ENCODE data around the gene TSPAN4. TPM values are rescaled to one million over a fixed set of nuclear protein-coding genes. Genes with fewer than 3 reads are reported as not detected.
A peak's percentile ranks its signal among the peaks of the same experiment; 100 is the strongest.

The TSPAN4 gene
- total and polyA plus RNA-seq, 2 of the 13 experiments (the other 11 are each of a cell fraction or from before 2014, with no cell fraction given): 31.7 to 68.3 TPM

DNA sequence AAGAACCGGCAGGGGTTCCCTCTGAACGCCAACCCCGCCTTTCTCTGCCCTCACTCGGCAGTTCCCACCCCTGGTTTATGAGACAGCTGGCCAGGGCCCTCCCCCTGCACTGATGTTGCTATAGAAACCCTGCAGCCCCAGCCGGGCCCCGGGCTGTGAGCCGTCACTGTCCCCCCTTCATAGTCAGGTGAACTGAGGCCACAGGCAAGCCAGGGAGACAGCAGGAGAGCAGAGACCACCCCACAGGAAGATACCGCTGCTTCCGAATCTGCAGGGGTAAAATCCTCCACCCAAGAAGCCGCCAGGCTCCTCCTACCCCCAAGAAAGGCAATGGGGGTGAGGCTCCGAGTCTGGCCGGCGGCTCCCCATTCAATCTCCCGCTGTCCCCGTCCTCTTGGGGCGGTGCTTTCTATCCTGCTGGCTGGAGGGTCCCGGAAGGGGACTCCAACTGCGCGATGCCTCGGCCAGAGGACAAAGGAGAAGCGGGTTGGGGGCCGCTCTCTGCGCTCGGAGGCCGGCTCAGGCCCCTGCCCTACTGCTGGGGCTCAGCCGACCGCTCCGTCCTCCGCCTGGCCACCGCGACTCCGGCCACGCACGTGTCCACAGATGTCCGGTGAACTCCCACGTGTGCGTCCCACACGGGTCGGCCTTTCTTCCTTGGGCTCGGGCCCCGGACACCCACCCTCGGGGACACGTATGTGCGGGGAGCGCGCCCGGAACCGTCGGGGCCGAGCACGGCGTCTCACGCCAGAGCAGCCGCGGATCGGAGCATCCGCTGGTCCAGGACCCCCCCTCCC is 45.2 kb upstream of the TSPAN4 start (continued):
- TF ChIP-seq, protein P1, sequence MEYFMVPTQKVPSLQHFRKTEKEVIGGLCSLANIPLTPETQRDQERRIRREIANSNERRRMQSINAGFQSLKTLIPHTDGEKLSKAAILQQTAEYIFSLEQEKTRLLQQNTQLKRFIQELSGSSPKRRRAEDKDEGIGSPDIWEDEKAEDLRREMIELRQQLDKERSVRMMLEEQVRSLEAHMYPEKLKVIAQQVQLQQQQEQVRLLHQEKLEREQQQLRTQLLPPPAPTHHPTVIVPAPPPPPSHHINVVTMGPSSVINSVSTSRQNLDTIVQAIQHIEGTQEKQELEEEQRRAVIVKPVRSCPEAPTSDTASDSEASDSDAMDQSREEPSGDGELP (IDR thresholded peaks at IDR 0.05; ENCODE audit: borderline replicate concordance, low read depth): peak; percentile 95
- TF ChIP-seq ARID4A (CRISPR knock-in tag; IDR thresholded peaks at IDR 0.05; ENCODE audit: borderline replicate concordance) (peak; percentile 58), HNRNPL (IDR thresholded peaks at IDR 0.05; ENCODE audit: low read depth, low read length) (0 out of 2 replicates have a peak, but pooled peaks have one; percentile 35), SMAD9 (CRISPR knock-in tag; IDR thresholded peaks at IDR 0.05) (0 out of 2 replicates have a peak, but pooled peaks have one; percentile 63), ZSCAN29 (CRISPR knock-in tag; conservative IDR thresholded peaks at IDR 0.05) (0 out of 2 replicates have a peak, but pooled peaks have one; percentile 22), SIN3B (IDR thresholded peaks at IDR 0.05; ENCODE audit: low read length) (no peak), ZNF552 (CRISPR knock-in tag; IDR thresholded peaks at IDR 0.05; ENCODE audit: borderline replicate concordance) (0 out of 2 replicates have a peak, but pooled peaks have one; percentile 51), ZNF44 (CRISPR knock-in tag; IDR thresholded peaks at IDR 0.05) (0 out of 2 replicates have a peak, but pooled peaks have one; percentile 35), CBX1 (IDR thresholded peaks at IDR 0.05; ENCODE audit: low read depth) (no peak), MXI1 (IDR thresholded peaks at IDR 0.05; ENCODE audit: borderline replicate concordance, low read depth, low read length) (peak; percentile 62; the same call in 1 of the 3 replicates), ZNF788 (CRISPR knock-in tag; IDR thresholded peaks at IDR 0.05; ENCODE audit: borderline replicate concordance) (0 out of 2 replicates have a peak, but pooled peaks have one; percentile 28), ARNTL (CRISPR knock-in tag; IDR thresholded peaks at IDR 0.05) (peak; percentile 57; the same call in 1 of the 2 replicates), ZNF160 (CRISPR knock-in tag; IDR thresholded peaks at IDR 0.05) (no peak), IRF2 (CRISPR knock-in tag; IDR thresholded peaks at IDR 0.05) (peak; percentile 3; the same call in 1 of the 2 replicates), MED8 (CRISPR knock-in tag; IDR thresholded peaks at IDR 0.05; ENCODE audit: insufficient replicate concordance) (peak; percentile 40)
- TF ChIP-seq, protein P2, sequence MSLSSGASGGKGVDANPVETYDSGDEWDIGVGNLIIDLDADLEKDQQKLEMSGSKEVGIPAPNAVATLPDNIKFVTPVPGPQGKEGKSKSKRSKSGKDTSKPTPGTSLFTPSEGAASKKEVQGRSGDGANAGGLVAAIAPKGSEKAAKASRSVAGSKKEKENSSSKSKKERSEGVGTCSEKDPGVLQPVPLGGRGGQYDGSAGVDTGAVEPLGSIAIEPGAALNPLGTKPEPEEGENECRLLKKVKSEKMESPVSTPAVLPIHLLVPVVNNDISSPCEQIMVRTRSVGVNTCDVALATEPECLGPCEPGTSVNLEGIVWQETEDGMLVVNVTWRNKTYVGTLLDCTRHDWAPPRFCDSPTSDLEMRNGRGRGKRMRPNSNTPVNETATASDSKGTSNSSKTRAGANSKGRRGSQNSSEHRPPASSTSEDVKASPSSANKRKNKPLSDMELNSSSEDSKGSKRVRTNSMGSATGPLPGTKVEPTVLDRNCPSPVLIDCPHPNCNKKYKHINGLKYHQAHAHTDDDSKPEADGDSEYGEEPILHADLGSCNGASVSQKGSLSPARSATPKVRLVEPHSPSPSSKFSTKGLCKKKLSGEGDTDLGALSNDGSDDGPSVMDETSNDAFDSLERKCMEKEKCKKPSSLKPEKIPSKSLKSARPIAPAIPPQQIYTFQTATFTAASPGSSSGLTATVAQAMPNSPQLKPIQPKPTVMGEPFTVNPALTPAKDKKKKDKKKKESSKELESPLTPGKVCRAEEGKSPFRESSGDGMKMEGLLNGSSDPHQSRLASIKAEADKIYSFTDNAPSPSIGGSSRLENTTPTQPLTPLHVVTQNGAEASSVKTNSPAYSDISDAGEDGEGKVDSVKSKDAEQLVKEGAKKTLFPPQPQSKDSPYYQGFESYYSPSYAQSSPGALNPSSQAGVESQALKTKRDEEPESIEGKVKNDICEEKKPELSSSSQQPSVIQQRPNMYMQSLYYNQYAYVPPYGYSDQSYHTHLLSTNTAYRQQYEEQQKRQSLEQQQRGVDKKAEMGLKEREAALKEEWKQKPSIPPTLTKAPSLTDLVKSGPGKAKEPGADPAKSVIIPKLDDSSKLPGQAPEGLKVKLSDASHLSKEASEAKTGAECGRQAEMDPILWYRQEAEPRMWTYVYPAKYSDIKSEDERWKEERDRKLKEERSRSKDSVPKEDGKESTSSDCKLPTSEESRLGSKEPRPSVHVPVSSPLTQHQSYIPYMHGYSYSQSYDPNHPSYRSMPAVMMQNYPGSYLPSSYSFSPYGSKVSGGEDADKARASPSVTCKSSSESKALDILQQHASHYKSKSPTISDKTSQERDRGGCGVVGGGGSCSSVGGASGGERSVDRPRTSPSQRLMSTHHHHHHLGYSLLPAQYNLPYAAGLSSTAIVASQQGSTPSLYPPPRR (CRISPR knock-in tag; IDR thresholded peaks at IDR 0.05; ENCODE audit: borderline replicate concordance): 0 out of 2 replicates have a peak, but pooled peaks have one; percentile 24
- TF ChIP-seq, protein P3, sequence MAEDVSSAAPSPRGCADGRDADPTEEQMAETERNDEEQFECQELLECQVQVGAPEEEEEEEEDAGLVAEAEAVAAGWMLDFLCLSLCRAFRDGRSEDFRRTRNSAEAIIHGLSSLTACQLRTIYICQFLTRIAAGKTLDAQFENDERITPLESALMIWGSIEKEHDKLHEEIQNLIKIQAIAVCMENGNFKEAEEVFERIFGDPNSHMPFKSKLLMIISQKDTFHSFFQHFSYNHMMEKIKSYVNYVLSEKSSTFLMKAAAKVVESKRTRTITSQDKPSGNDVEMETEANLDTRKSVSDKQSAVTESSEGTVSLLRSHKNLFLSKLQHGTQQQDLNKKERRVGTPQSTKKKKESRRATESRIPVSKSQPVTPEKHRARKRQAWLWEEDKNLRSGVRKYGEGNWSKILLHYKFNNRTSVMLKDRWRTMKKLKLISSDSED (CRISPR knock-in tag; IDR thresholded peaks at IDR 0.05): no peak
